Activated T-cell treated with anti-CD3 and anti-CD28 coated beads for 48 hours (primary cell): ENCODE measurements around the gene TMEM167A.
"Not testable (repeated sequence)": the region's sequence is repeated elsewhere in the genome, so short reads cannot be mapped to it uniquely, and the experiment has no call there.

ENCODE experiments used
- DNase-seq: peaks from one replicate; pipeline ENCODE4 v3.0.0-alpha.2; 2020; ENCODE audit warnings: low read depth

TMEM167A gene

DNA sequence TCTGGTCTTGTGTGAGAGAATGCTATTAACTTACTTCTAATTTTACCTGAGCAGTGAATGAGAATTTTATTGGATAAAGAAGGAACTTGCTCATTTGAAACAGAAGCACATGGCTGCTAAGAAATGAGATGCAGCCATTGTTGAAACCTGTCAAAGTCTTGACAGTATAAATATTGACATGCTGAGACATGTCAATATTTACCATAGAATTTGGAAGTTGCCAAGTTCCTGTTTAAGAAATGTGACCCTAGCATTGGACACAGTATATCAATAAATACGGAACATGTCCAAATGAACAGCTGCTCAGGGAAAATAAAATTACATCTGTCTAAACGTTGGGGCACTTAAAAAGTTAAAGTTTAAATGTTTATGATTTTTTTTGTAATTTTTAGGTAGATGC, 7.9 kb upstream of the TMEM167A start:
- no peak for DNase-seq

DNA sequence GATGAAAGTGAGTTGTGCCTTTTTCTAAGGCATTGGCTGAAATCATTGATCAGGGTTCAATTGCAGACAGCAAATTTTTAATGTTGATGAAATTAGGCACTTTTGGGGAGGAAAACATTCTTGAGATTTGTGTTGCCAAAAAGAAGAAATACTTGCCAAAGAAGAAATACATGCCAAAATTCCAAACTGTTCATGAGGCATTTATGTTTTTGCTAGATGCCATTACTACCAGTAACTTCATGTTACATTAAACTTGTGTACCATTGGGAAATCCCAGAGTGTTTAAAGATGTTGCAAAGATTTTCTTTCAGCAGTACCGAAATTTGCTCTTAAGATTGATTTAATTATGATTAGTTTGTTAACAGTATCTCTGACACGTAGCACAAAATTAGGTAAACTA, 7.1 kb upstream of the TMEM167A start:
- no peak for DNase-seq

DNA sequence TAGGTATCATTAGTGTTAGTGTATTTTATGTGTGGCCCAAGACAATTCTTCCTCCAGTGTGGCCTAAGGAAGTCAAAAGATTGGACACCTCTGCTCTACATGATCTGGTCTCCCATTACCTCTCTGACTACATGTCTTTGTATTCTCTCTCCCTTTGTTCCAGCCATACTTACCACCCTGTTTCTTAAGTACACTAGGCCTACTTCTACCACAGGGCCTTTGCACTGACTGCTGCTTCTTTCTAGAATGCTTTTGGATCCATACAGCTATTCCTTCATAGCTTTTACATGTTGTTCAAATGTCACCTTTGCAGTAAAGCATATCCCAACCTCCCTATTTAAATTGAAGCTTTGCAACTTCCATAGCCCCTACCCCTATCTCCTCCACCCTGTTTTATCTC, 5.6 kb upstream of the TMEM167A start:
- no peak for DNase-seq

DNA sequence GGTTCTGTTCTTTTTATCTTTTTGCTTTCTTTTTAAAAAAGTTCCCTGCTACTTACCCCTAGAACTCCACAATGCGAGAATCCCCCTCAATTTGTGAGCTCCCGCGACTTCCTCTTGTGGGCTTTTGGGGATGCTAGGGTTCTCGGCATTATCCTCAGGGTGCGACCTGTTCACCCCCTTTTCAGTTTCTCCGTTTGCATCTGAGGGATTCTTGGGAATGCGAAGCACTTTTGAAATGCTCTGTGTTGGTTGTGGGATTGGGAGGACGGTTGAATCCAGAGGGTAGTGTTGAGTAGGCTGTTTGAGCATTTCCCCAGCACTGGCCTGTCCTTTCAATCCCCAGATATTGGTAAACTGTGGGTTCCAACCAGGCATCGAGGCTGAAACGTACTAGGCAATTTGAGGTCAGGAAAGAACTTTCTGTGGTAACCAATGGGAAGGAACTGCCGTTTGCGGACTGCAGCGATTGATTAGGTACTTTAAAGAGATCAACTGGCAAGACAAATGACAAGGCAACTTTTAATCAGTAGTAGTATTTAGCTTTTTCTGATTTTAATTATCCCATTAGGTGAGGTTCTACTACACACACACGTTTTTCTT, 568 bp upstream of the TMEM167A start:
- no peak for DNase-seq

DNA sequence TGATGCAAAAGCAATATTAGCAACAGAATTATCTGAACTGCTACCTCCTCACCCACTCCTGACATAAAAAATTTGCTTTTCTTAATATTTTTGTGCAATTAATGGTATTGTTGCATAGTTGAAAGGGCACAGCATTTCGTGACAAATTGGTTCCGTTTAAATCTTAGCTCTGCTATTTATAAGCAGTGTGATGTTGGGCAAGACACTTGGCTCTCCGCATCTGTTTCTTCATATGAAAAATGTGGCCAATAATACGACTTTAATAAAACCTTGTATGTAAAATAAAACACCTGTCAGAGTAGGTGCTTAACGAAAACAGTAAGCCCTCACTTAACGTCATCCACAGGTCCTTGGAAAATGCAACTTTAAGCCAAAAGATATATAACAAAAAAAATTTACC, 4.2 kb downstream of the TMEM167A start:
- DNase-seq = no peak

DNA sequence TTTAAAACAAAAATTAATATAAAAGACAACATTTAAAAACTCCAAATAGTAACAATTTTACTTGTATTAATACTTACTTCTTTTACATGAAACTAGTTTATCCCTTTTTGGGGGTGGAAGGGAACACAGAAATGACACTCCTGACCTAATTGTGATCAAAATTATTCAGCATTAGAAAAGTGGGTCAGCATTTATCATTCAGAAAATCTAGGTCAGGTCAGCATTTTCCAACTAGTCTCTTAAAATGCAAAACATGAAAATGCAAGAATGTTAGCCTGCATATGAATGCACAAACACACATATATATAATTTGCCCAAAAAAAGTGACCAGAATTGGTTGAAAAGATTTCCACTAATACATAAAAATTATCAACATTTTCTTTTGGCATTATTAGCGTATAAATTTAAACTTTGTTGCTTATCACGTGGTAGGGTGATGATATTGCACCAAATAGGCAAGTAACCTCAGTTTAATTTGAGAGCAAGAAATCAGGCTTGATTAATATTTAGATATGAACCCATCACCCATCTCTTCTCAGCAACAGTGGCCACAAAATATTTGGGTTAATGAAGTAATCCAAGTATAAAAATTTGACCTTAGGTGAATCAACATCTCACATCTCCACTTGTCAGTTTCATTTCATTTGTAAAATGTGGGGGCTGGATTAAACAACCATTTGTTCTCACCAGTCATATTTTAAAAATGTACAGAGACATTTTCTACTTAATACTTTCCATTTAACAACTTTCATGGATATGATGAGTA, 5.7 kb downstream of the TMEM167A start:
- no peak for DNase-seq

DNA sequence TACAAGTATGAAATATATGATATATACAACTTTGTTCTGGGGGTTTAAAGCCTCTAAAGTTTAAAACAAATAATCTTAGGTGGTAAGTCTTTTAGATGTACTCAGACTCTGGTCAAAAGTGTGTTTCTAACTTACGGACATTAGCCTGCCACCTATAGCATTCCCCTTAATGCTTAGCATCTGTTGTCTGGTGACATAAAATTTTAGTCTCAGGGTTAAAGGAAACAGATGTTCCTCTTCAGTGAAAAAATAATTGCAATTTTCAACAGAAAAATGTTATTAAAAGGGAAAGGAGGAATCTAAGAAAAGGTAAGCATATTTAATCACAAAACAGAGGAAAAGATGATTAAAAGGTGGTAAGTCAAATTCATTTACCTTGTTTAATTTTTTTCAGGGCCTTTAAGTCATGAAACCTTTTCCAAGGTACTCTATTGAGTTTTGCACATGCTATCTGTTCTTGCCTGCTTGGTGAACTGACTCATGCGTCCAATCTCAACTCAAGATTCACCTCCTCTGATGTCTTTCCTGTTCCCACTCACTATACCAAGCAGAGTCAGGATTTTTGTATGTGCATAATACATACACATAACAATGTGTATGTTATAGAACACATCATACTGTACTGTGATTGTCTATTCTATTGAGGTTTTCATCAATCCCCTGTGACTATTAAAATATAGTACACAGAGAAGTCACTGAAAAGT, 7.9 kb downstream of the TMEM167A start:
- DNase-seq = no peak

DNA sequence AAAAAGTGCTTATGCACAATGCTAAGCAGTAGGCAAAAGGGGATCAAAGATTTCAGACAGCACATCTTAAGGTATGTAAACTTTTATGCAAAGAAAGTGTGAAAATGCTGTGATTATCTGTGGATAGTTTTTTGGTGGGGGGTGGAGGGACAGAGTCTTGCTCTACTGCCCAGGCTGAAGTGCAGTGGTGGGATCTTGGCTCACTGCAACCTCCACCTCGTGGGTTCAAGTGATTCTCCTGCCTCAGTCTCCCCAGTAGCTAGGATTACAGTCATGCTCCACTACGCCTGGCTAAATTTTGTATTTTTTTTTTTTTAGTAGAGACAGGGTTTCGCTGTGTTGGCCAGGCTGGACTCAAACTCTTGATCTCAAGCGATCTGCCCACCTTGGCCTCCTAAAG, 9.8 kb downstream of the TMEM167A start:
- DNase-seq = not testable (repeated sequence)

DNA sequence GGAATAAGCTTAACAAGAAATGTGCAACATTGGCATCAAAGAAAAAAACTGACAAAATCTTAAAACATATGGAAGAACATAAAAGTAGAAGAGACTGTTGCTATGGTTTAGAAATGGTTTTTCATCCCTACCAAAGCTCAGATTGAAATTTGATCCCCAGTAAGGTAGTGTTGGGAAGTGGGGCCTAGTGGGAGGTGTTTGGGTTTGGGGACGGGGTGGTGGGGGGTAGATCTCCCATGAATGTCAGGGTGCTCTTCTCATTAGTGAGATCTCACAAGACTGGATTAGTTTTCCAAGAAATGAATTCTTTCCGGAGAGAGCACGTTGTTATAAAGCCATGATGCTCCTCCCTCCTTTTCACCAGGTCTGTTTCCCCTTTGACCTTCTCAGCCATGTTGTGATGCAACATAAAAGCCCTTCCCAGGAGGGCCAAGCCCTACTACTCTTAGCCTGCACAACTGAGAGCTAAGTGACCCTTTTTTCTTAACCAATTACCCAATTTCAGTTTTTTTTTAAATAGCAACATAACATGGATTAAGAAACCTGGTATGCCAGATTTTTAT, 10.6 kb downstream of the TMEM167A start:
- DNase-seq = no peak

DNA sequence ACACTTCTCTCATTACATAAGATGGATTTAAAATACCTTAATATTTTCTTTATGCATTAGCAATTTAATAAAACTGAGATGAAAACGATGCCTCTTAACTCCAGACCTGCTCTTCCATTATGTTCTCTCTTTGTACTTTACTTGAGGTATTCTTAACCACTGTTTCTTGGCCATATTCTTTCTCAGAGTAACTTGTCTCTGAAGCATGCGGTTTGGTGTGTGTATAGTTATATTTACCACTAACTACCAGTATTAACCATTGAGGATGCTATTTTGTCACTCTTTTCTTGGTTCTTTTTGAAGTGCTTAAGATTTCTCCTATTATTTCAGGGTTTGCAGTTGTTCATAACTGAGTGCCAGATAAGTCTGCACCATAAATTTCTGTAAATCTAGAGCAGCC, 17.9 kb downstream of the TMEM167A start:
- DNase-seq = no peak

DNA sequence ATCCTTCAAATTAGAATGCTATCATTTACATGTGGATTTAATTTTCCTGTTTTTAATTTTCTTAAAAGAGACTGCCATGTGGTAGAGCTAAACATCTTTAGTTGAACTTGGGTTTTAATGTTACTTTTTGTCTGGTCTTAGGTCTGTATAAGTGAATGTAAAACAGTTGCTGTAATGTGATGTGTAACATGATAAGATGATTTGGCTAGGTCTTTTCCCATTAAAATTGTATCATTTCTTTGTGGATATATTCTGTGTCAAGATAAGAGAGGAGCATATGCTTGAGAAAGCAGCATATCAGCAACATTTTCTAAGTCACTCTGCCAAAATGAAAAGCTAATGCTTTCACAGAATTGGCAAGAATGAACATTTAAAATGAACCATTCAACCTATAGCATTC, 18.5 kb downstream of the TMEM167A start:
- DNase-seq = no peak

DNA sequence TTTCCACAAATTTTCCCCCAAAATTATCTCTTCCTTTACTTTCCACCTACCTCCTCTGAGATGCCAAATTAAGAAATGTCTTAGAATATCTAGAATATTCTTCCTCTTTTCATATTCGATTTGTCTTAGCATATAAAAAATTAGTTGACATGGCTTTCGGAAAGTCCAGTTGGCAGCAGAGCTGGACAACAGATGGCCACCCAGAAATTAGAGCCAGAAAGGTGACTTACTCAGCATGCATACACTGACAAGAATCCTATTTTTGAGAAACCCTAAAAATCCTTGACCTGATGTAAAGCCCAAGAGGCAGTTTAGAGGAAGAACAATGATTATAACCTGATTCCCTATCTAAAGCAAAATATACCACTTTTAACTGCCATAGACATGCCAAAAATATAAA, 22.0 kb downstream of the TMEM167A start:
- DNase-seq = no peak

DNA sequence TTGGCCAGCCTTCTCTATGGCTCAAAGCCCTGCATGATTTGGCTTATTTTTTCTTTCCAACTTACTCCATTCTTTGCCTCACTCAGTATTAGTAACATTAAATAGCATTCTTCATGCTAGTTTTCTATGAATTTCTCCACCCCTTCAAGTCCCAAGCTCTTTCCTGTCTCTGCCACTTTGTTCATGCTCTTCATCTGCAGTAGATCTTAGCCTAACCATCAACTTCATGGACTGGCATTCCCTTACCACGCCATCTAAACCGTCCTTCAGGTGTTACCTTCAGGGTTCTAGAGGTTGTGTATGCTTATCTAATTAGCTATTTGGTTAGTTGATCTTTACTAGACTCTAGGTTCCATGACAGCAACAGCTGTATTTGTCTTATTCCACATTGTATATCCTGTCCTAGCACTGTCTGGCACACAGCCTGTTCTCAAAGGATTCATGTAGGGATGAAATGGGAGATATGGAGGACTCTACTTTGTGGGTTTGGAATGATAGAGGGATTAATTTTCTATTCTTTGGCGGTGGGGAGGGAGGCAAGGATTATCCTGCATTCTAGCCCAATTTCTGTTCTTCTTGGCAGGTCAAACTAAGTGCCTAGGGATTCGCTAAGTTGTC, 26.4 kb downstream of the TMEM167A start:
- DNase-seq = no peak

DNA sequence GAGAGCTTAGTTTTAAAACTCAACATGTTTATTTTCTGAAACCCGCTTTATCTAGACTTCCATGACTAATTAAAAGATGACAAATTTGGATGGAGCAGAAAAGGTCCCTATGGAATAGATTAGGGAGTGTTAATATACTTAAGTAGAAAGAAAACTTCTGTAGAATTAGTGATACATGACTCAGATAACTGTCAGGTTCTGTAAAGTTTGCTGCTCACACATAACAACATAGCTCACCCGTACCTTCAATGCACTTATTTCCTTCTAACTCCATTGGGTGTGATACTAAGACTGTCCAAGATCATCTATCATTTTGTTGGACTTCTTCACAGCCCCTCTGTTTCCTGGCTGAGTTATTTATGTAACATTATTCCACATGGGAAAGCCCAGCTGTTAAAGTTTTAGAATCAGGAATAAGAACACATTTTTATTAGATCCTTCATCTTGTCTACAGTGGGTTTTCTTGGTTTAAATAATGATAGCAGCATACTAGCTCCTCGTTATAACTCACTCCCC, 27.8 kb downstream of the TMEM167A start:
- no peak for DNase-seq

DNA sequence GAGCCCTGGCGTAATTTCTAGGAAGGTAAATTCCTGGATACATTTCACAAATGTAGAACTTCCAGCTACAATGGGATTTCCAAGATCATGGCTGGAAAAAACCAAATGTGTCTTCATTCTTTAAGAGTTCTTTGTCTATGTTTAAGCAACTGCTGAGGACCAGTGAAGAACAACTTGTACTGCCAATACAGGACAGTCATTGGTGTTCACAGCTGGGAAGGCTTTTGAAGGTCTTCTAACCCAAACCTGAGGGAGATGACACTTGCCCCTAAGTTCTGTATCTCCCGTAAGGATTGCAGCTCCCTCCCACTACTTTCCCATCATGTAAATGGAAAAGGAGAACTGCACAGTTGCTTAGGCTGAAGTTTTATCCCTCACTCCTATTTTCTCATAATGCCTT, 28.4 kb downstream of the TMEM167A start:
- no peak for DNase-seq

DNA sequence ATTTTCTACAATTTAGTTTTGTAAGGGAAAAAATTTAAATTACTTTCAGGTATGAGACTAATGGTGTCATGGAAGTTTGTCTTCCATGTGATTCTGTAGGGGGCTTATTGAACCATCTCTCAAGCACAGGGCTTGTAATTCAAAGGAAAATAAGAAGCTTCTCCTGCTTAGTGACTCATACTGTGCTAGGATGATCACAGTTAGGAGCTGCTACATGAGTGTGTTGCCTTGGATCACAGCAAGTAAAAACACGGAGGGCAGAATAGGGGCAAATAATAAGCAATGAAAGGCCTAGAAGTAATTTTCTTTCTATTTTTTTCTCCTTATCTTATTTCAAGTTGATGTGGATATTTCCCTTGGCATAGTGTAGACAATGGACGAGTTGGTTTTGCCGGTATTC, 28.9 kb downstream of the TMEM167A start:
- DNase-seq = no peak

DNA sequence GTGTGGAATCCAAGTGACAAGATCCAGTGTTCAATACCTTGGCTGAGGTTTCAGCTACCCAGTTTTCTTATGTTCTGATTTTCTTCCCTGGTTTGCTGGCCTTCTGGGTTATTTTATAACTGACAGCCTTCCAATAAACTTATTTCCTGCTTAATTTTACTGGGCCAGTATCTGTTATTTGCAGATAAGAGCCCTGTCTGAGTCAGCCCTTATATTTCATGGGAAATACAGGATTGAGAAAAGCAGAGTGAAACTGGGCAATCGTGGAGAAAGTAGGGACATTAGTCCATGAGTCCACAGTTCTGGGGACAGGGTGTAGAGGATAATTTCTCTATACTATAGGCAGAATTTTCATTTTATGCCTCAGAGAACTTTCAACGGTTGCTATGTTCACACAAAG, 32.3 kb downstream of the TMEM167A start:
- no peak for DNase-seq

DNA sequence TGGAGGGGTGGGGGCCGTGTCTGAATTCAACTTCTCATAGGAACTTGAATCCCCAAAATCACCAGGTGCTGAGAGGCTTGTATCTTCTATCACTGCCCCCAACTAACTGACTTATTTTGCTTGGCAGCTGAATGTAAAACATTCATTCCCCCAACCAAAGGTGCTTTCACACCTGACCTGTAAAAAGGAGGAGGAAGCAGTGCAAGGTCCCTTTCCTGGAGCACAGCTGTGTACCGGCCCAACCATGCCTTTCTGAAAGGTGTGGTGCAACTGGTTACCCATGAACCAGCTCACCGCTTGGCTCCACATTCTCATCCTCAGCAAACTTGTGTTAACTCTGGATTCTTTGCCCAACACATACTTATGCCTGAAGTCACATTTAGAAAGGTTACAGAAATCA, 34.7 kb downstream of the TMEM167A start:
- DNase-seq = no peak

DNA sequence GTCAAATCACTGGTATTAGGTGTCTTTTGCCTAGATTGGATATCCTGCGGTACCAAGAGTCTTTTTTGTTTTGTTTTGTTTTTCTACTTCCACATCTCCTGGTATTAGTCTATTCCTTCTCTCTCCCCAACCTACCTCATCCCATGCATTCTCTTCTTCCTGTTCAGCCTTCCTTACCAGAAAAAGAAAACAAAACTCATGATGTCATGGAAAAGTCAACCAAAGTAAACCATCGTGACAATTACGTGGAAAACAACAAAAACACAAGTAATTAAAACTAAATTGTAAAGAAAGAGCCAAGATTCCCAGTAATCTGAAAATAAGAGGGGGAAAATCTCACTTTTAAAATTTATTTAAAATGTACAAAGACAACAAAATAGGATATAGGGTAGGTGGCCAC, 38.3 kb downstream of the TMEM167A start:
- DNase-seq = no peak

DNA sequence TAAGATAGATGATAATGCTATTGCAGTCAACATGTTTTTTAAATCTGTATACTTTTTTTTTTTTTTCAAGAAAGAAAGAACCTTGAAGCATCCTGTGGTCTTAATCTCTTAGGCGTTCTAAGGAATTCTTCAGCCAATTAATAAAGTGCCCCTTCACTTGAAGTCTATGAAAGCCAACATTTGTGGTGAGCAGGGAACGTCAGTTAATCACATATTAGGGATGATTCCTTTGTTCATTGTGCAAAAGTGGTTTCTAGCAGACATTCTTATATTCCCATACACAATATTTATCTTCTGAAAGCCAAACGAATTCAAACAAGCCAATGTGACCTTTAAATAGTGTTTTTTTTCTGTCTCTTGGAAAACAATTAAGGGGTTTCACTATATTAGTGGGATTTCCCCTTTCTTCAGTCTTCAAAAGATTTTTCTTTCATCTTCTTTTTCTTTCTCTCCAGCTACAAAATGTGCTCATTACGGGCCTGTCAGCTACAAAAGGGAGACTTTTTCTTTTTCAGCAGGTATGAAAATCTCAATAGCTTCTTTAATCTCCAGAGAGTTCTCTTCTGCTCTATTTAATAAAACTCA, 40.1 kb downstream of the TMEM167A start:
- no peak for DNase-seq

DNA sequence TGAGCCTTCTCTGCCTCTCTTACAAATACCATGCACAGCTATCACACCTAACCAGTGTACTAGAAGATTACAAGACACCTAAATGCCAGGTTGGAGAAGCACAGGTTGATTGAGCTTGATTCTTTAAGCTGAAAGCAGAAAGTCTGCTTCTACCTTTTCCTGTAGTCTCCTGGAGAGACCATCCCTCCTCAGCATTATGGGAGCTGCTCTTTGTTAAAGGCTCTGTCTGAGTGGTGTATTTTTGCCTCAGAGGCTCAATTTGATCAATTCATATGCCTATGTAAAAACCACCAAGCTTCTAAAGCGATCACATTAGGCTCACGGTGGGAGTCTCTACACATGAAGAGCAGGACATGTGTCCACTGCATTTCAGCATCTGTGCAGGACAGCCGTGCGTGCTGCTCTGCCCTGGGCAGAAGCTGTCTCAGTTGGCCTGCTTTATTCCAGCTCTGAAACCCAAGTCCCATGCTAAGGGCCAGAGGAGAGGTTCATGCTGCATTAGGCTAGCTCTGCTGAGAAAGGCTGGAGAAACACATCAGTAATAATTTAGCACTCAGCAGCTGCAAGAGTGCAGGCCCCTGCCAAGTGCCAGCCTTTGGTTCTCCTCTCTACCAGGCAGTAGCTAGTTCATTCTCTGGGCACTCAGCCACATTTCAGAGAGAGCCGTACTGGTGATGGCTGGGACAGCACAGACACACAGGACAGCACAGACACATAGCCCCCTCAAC, 41.7 kb downstream of the TMEM167A start:
- DNase-seq = no peak
